MM.1S (cell line): ENCODE measurements around the gene YEATS2.

Experiments used
- EZH2 ChIP-seq: fragments of 300-600 bp; sonication (generic); optimal IDR thresholded peaks from 2 replicates; pipeline ENCODE3; 2017; ENCODE audit warnings: low read depth, mild to moderate bottlenecking, antibody characterized with exemption, low read length, mixed read lengths
- EZH2phosphoT487 ChIP-seq: fragments of 300-600 bp; sonication (generic); IDR thresholded peaks from 2 replicates; pipeline ENCODE4 v1.6.1; 2018; ENCODE audit warnings: antibody characterized with exemption, low read length
- TF ChIP-seq, protein P1 (sequence below): fragments of 300-600 bp; sonication (generic); IDR thresholded peaks from 2 replicates; pipeline ENCODE4 v1.5.1; 2016; ENCODE audit warnings: antibody characterized with exemption, low read length, mixed read lengths

DNA sequence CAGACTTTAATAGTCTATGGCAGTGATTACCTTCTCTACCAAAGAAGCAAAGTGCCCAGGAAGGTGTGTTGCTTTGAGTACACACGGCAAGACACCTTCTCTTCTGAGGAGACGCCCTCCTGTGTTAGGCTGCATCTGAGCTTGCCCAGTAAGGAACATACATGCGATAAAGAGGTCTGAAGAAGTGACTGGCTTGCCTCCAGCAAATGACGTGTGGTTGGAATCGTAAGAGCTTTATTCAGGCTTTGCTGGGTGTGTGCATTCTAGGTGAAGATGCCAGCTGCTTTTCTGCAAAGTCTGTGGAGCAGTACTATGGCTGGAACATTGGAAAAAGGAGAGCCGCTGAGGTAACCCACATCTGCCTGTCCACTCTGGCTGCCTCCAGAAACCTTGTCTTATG is 105.4 kb downstream of the YEATS2 start:
- TF ChIP-seq, protein P1, sequence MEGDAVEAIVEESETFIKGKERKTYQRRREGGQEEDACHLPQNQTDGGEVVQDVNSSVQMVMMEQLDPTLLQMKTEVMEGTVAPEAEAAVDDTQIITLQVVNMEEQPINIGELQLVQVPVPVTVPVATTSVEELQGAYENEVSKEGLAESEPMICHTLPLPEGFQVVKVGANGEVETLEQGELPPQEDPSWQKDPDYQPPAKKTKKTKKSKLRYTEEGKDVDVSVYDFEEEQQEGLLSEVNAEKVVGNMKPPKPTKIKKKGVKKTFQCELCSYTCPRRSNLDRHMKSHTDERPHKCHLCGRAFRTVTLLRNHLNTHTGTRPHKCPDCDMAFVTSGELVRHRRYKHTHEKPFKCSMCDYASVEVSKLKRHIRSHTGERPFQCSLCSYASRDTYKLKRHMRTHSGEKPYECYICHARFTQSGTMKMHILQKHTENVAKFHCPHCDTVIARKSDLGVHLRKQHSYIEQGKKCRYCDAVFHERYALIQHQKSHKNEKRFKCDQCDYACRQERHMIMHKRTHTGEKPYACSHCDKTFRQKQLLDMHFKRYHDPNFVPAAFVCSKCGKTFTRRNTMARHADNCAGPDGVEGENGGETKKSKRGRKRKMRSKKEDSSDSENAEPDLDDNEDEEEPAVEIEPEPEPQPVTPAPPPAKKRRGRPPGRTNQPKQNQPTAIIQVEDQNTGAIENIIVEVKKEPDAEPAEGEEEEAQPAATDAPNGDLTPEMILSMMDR: no peak
- TF ChIP-seq EZH2 (no peak), EZH2phosphoT487 (no peak)
